GM12892 (cell line): ENCODE results near the gene KDM8.

Experiments used
- POLR2AphosphoS5 ChIP-seq: IDR thresholded peaks from 2 replicates; pipeline ENCODE4 v1.6.1; 2011; ENCODE audit warnings: low read depth, low read length, control low read depth
- TAF1 ChIP-seq: IDR thresholded peaks from 2 replicates; pipeline ENCODE4 v1.6.1; 2011; ENCODE audit warnings: low read depth, mild to moderate bottlenecking, control low read depth, low read length, borderline replicate concordance

GRCh38 chr16:27217256-27217655, 13.9 kb downstream of the KDM8 start:
- TF ChIP-seq TAF1 = no peak
- TF ChIP-seq POLR2AphosphoS5 = no peak
